ENCODE measurements around the gene TUBB1. TPM values are rescaled to one million over a fixed set of nuclear protein-coding genes. Genes with fewer than 3 reads are reported as not detected.
A peak's percentile ranks its signal among the peaks of the same experiment; 100 is the strongest.

Gene TUBB1
- total RNA-seq, 2 donors from 2014 or later = not detected

DNA sequence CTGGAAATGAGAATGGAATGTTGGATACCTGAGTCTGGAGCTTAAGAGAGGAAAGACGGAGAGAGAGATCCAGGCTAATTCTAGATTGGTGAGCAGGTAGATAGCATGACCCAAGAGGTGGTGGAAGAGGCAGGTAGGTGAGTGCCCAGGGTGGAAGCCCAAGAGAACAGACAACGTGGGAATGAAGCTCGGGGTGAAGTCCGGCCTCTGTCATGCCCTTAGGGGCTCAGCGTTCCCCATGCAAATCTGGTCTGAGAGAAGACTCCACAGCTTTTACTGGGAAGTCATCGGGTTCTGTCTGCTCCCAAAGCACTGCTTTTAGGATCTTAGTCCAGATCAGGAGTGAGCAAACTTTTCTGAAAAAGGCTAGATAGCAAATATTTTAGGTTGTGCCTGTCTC lies 34.5 kb upstream of the TUBB1 start:
- no peak overlapping the region for H3K4me3 Mint-ChIP-seq
- peaks cover 45% of the 10 kb centered on the region for H3K36me3 ChIP-seq (ENCODE audit: control insufficient read depth, insufficient read depth, low read length)

DNA sequence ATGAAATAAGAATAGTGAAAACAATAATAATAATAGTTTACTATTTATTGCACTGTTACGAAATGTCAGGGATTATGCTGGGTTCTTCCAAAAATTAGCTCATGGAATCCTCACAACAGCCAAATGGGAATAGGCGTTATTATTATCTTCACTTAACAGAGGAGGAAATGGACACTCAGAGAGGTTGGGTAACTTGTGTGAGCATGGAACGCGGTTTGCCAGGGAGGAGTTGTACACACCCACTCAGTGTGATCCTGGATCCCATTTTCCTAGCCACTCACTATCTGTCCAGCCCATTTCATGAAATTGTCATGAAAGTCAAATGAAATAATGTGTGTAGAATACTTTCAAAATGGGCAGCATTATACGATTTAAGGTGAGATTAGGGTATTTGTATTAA lies 33.6 kb upstream of the TUBB1 start:
- TF ChIP-seq, protein P1, sequence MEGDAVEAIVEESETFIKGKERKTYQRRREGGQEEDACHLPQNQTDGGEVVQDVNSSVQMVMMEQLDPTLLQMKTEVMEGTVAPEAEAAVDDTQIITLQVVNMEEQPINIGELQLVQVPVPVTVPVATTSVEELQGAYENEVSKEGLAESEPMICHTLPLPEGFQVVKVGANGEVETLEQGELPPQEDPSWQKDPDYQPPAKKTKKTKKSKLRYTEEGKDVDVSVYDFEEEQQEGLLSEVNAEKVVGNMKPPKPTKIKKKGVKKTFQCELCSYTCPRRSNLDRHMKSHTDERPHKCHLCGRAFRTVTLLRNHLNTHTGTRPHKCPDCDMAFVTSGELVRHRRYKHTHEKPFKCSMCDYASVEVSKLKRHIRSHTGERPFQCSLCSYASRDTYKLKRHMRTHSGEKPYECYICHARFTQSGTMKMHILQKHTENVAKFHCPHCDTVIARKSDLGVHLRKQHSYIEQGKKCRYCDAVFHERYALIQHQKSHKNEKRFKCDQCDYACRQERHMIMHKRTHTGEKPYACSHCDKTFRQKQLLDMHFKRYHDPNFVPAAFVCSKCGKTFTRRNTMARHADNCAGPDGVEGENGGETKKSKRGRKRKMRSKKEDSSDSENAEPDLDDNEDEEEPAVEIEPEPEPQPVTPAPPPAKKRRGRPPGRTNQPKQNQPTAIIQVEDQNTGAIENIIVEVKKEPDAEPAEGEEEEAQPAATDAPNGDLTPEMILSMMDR (conservative IDR thresholded peaks at IDR 0.05) = no peak
- Mint-ChIP-seq H3K27me3 (ENCODE audit: insufficient read depth) (no peaks in the 10 kb centered on the region), H3K27ac (no peak overlapping the region), H3K9me3 (no peaks in the 10 kb centered on the region), H3K4me3 (no peak overlapping the region), H3K36me3 (ENCODE audit: low read depth) (peaks cover 49% of the 10 kb centered on the region), H3K4me1 (peaks cover 25% of the 10 kb centered on the region)
- Histone ChIP-seq H3K9ac (ENCODE audit: extremely low read depth, low read length, poor library complexity, severe bottlenecking) (no peak overlapping the region), H3K4me3 (ENCODE audit: low read length) (no peak overlapping the region), H3K27ac (ENCODE audit: low read depth, low read length) (no peak overlapping the region), H3K4me1 (ENCODE audit: control insufficient read depth, insufficient read depth, low read length) (no peaks in the 10 kb centered on the region), H3K9me3 (ENCODE audit: control insufficient read depth, low read length) (no peaks in the 10 kb centered on the region), H3K36me3 (ENCODE audit: control insufficient read depth, insufficient read depth, low read length) (peaks cover 52% of the 10 kb centered on the region), H3K27me3 (ENCODE audit: control insufficient read depth, insufficient read depth, low read length, poor library complexity, severe bottlenecking) (no peaks in the 10 kb centered on the region)
- DNase-seq = no peak
- 96 to 100% methylated on average over 1 to 5 of the region's 5 CpGs for WGBS, 2 experiments (ENCODE audit: insufficient coverage in 1 of 2, insufficient read length in 1 of 2)

More for the DNA sequence above, 34.5 kb upstream of the TUBB1 start:
- Mint-ChIP-seq H3K4me1 (peaks cover 25% of the 10 kb centered on the region), H3K27ac (no peak overlapping the region), H3K9me3 (no peaks in the 10 kb centered on the region), H3K36me3 (ENCODE audit: low read depth) (peaks cover 42% of the 10 kb centered on the region), H3K27me3 (ENCODE audit: insufficient read depth) (no peaks in the 10 kb centered on the region)
- Histone ChIP-seq H3K9ac (ENCODE audit: extremely low read depth, low read length, poor library complexity, severe bottlenecking) (no peak overlapping the region), H3K9me3 (ENCODE audit: control insufficient read depth, low read length) (no peaks in the 10 kb centered on the region), H3K4me1 (ENCODE audit: control insufficient read depth, insufficient read depth, low read length) (no peaks in the 10 kb centered on the region), H3K4me3 (ENCODE audit: low read length) (no peak overlapping the region), H3K27me3 (ENCODE audit: control insufficient read depth, insufficient read depth, low read length, poor library complexity, severe bottlenecking) (no peaks in the 10 kb centered on the region), H3K27ac (ENCODE audit: low read depth, low read length) (no peak overlapping the region)
- TF ChIP-seq, protein P1 (conservative IDR thresholded peaks at IDR 0.05) = no peak
- peak; percentile 36 for DNase-seq
- 89 to 91% methylated on average over 5 to 6 of the region's 6 CpGs for WGBS, 2 experiments (ENCODE audit: insufficient coverage in 1 of 2, insufficient read length in 1 of 2)

DNA sequence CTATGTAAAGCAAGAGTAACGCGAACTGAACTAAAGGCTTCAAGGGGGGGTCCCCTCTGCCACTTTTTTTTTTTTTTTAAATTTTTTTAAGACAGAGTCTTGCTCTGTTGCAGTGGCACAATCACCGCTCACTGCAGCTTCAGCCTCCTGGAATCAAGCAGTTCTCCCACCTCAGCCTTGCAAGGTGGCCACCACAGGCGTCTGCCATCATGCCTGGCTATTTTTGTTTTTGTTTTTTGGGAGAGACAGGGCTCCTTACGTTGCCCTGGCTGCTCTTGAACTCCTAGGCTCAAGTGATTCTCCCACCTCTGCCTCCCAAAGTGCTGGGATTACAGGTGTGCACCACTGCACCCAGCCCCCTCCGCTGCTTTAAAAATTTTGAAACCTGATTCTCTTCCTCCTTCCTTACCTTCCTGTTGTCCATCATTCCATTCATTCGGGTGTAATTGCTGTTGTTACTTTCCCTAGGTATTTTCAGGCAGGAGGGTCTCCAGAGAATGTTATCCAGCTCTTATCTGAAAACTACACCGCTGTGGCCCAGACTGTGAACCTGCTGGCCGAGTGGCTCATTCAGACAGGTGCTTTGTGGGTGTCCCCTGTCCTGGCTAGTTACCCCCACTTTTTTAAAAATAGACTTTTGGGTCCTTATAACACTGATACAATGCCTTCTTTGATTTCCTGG lies 32.8 kb upstream of the TUBB1 start:
- TF ChIP-seq, protein P1 (conservative IDR thresholded peaks at IDR 0.05) = no peak
- 92 to 94% methylated on average over 9 of the region's 9 CpGs for WGBS, 2 experiments (ENCODE audit: insufficient coverage in 1 of 2, insufficient read length in 1 of 2)
- no peak overlapping the region for H3K9ac ChIP-seq (ENCODE audit: extremely low read depth, low read length, poor library complexity, severe bottlenecking)
- H3K36me3 Mint-ChIP-seq (ENCODE audit: low read depth) = peaks cover 56% of the 10 kb centered on the region
- no peak overlapping the region for H3K27ac Mint-ChIP-seq
- H3K4me3 ChIP-seq (ENCODE audit: low read length) = no peak overlapping the region
- peaks cover 60% of the 10 kb centered on the region for H3K36me3 ChIP-seq (ENCODE audit: control insufficient read depth, insufficient read depth, low read length)
- H3K27me3 ChIP-seq (ENCODE audit: control insufficient read depth, insufficient read depth, low read length, poor library complexity, severe bottlenecking) = no peaks in the 10 kb centered on the region
- H3K9me3 ChIP-seq (ENCODE audit: control insufficient read depth, low read length) = no peaks in the 10 kb centered on the region
- DNase-seq = peak; percentile 20
- no peak overlapping the region for H3K27ac ChIP-seq (ENCODE audit: low read depth, low read length)
- H3K4me1 ChIP-seq (ENCODE audit: control insufficient read depth, insufficient read depth, low read length) = no peaks in the 10 kb centered on the region
- H3K4me3 Mint-ChIP-seq = no peak overlapping the region
- H3K9me3 Mint-ChIP-seq = no peaks in the 10 kb centered on the region
- peaks cover 25% of the 10 kb centered on the region for H3K4me1 Mint-ChIP-seq
- no peaks in the 10 kb centered on the region for H3K27me3 Mint-ChIP-seq (ENCODE audit: insufficient read depth)
